Vagina (tissue), 2 donors: Measurements from ENCODE around the gene CLDN7.

Source experiments
- POLR2AphosphoS5 ChIP-seq, 2 donors: sonication (generic); formaldehyde crosslinking; IDR thresholded peaks; one replicate each; pipeline ENCODE4 v1.9.0; 2017; ENCODE audit warnings: antibody characterized with exemption in 2 of 2, mild to moderate bottlenecking in 2 of 2, low read depth in 1 of 2; ENCODE audit not compliant: insufficient read depth in 1 of 2
- TF ChIP-seq, protein P1 (sequence below), 3 experiments: fragments of 450-650 bp in 2 of 3; fragments of 200-600 bp in 1 of 3; sonication (generic) in 1 of 3; IDR thresholded peaks; one replicate each; pipeline ENCODE4 v1.5.1; 2017 to 2019; ENCODE audit warnings: antibody characterized with exemption in 3 of 3, mild to moderate bottlenecking in 2 of 3, moderate library complexity in 2 of 3

DNA sequence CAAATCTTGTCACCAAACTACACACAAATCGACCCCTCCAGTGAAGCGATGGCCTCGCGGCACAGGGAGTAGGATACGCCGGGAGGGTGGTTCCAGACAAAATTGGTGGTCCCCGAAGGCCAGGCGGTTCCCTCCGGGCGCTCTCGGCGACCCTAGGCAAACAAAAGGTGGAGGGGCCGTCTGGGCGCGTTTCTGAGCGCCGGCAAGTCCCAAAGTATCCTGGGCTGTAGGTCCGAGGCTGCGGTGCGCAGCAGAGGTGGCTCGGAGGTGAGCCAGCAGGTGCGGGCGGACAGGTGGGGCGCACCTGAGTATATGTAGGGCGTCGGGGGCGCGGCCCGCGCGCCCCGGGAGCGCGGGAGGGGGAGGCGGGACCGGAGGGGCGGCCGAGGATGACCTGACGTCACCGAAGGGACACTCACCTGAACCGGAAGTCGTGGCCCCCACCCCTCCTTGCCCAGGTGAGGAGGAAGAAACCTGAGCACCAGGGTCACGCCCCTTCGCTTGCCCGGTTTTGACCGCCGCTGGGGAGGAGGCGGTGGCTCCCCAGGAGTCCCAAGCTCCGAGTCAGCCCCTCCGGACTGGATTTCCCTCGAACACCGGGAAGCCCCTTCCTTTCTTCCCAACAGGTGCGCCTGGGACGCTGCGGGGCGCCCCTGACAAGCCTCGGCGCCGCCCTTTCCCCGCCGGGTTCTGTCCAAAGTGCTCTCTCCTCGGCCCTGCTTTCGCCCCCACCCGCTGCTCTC is at the start of gene CLDN7:
- TF ChIP-seq, protein P1, sequence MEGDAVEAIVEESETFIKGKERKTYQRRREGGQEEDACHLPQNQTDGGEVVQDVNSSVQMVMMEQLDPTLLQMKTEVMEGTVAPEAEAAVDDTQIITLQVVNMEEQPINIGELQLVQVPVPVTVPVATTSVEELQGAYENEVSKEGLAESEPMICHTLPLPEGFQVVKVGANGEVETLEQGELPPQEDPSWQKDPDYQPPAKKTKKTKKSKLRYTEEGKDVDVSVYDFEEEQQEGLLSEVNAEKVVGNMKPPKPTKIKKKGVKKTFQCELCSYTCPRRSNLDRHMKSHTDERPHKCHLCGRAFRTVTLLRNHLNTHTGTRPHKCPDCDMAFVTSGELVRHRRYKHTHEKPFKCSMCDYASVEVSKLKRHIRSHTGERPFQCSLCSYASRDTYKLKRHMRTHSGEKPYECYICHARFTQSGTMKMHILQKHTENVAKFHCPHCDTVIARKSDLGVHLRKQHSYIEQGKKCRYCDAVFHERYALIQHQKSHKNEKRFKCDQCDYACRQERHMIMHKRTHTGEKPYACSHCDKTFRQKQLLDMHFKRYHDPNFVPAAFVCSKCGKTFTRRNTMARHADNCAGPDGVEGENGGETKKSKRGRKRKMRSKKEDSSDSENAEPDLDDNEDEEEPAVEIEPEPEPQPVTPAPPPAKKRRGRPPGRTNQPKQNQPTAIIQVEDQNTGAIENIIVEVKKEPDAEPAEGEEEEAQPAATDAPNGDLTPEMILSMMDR (IDR thresholded peaks at IDR 0.05), result no peak
- TF ChIP-seq POLR2AphosphoS5 (IDR thresholded peaks at IDR 0.05; ENCODE audit: insufficient read depth in 1 of 2, low read depth in 1 of 2), result no peak
